ENCODE results near the gene LARGE1. TPM values are rescaled to one million over a fixed set of nuclear protein-coding genes. Genes with fewer than 3 reads are reported as not detected.

Gene LARGE1
- total RNA-seq, 1 donor from 2014 or later = 195 TPM

DNA sequence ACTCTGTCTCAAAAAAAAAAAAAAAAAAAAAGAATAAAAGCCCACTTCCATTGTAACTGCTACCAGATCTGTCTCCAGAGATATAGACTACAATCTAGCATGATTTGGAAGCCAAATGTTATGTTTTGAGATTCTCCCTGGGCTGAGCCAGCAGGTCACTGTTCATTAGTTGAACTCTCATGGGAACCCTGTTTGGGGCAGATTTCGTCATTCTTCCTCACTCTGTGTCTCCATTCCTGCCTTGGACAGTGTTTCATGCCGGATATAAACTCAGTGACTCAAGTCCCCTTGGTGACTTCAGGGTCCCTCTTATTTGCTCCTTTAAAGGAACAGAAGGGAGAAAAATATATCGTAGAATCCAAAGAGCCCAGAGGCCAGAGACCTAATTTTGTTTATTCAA, 378.1 kb downstream of the LARGE1 start:
- peak overlapping the region; percentile 85 for H3K27ac Mint-ChIP-seq
- no peak overlapping the region for H3K4me3 Mint-ChIP-seq (ENCODE audit: low read depth)

DNA sequence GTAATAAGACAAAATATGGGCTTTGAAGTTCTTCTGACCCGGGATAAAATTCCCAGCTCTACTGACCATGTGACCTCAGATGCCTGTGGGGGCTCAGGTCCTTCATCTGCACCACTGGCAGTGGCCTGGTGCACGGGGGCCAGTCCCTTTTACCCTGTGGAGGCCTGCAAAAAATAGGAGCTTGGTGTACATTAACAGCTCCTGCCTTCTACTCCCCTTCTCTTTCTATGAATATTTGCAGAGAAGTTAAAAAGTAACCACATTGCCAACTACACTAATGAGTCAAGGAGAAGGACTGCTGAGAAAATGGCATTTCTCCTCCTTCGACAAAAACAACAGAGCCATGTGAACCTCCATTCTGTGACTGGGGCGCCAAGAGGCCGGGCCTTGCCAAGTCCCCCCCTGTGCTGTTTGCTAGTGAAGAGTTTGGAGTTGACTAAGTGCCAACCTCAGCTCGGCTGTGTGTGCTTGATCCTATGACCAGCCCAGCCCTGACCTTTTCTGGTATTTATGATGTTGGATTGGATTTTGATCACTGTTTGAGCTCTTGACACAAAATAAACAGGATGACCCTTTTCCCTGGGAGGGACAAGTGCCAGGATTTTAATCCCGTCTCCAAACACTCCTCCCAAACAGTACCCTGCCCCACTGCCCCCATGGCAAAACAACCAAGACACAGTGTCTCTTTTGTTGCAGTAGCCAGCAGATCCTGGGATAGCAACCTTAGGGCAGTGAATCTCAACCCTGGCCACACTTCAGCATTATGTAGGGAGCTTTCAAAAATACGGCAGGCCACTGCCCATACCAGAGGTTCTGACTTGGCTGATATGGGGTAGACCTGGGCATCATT, 380.1 kb downstream of the LARGE1 start:
- H3K27ac Mint-ChIP-seq = peak overlapping the region; percentile 97
- H3K4me3 Mint-ChIP-seq (ENCODE audit: low read depth) = peak overlapping the region; percentile 14

More for the DNA sequence above, 378.1 kb downstream of the LARGE1 start:
- H3K4me1 Mint-ChIP-seq (ENCODE audit: low read depth) = peaks cover 47% of the 10 kb centered on the region
- H3K9me3 Mint-ChIP-seq (ENCODE audit: low read depth) = no peaks in the 10 kb centered on the region
- no peaks in the 10 kb centered on the region for H3K27me3 Mint-ChIP-seq
- peaks cover 7% of the 10 kb centered on the region for H3K36me3 Mint-ChIP-seq (ENCODE audit: insufficient read depth)
- TF ChIP-seq, protein P1, sequence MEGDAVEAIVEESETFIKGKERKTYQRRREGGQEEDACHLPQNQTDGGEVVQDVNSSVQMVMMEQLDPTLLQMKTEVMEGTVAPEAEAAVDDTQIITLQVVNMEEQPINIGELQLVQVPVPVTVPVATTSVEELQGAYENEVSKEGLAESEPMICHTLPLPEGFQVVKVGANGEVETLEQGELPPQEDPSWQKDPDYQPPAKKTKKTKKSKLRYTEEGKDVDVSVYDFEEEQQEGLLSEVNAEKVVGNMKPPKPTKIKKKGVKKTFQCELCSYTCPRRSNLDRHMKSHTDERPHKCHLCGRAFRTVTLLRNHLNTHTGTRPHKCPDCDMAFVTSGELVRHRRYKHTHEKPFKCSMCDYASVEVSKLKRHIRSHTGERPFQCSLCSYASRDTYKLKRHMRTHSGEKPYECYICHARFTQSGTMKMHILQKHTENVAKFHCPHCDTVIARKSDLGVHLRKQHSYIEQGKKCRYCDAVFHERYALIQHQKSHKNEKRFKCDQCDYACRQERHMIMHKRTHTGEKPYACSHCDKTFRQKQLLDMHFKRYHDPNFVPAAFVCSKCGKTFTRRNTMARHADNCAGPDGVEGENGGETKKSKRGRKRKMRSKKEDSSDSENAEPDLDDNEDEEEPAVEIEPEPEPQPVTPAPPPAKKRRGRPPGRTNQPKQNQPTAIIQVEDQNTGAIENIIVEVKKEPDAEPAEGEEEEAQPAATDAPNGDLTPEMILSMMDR (IDR thresholded peaks at IDR 0.05; ENCODE audit: unreplicated experiment) = no peak
- DNase-seq (ENCODE audit: low spot score, unreplicated experiment) = no peak

DNA sequence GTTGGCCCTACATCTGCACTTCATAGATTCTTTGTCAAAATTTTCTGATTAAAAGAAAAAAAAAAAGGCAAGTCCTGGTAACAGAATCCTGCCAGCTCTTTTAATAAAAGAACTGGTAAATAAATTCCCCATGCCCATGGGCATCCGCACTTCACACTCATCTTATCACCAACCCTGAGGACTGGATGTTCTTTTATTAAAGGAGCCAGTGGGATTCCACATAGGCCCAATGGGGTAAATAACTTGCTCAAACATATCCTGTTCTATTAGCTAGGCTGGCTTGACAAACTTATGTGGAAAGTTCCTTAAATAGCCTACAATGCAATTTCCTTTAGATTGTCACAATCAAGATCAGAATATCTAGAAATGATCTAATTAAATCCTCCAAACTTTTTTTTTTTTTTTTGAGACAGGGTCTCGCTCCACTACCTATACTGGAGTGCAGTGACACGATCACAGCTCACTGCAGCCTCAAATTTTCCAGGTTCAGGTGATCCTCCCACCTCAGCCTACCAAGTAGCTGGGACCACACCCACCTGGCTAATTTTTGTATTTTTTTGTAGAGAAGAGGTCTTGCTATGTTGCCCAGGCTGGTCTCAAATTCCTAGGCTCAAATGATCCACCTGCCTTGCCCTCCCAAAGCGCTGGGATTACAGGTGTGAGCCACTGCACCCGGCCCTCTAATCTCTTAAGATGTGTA, 380.9 kb downstream of the LARGE1 start:
- Mint-ChIP-seq H3K4me1 (ENCODE audit: low read depth) (peaks cover 54% of the 10 kb centered on the region), H3K27me3 (no peaks in the 10 kb centered on the region), H3K9me3 (ENCODE audit: low read depth) (no peaks in the 10 kb centered on the region), H3K36me3 (ENCODE audit: insufficient read depth) (peaks cover 11% of the 10 kb centered on the region), H3K4me3 (ENCODE audit: low read depth) (no peak overlapping the region), H3K27ac (peak overlapping the region; percentile 97)
- TF ChIP-seq, protein P1 (IDR thresholded peaks at IDR 0.05; ENCODE audit: unreplicated experiment) = no peak
- no peak for DNase-seq (ENCODE audit: low spot score, unreplicated experiment)

More for the DNA sequence above, 380.1 kb downstream of the LARGE1 start:
- Mint-ChIP-seq H3K27me3 (no peaks in the 10 kb centered on the region), H3K9me3 (ENCODE audit: low read depth) (no peaks in the 10 kb centered on the region), H3K36me3 (ENCODE audit: insufficient read depth) (peaks cover 6% of the 10 kb centered on the region), H3K4me1 (ENCODE audit: low read depth) (peaks cover 56% of the 10 kb centered on the region)
- peak; percentile 22 for DNase-seq (ENCODE audit: low spot score, unreplicated experiment)
- TF ChIP-seq, protein P1 (IDR thresholded peaks at IDR 0.05; ENCODE audit: unreplicated experiment) = no peak

DNA sequence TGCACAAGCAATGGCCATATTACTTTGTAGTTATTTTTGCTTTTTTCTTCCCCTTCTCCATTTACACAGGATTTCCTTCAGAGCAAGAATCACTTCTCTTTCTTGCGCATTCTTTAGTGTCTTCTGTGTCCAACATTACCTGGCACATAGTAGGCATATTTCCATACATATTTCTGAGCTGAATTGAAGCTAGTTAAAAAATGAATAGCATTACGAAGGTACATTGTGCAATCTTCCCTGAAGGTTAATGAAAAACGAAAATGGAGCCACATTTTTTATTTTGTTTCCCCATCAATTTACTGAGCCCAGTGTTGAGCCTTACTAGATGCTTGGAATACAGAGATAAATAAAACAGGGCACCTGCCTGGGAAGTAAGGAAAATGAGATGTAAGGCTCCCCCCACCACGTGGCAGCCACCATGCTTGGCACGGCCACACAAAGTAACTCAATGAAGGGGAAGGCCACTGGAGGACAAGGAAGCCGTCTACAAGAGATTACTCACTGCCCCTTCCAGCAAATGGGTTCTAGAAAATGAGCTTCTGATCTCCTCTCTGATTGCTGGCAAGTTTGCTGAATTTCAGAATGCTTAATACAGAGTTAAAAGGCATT, 381.9 kb downstream of the LARGE1 start:
- TF ChIP-seq, protein P1 (IDR thresholded peaks at IDR 0.05; ENCODE audit: unreplicated experiment) = no peak
- no peak overlapping the region for H3K4me3 Mint-ChIP-seq (ENCODE audit: low read depth)
- DNase-seq (ENCODE audit: low spot score, unreplicated experiment) = no peak
- no peaks in the 10 kb centered on the region for H3K27me3 Mint-ChIP-seq
- H3K27ac Mint-ChIP-seq = peak overlapping the region; percentile 41
- H3K4me1 Mint-ChIP-seq (ENCODE audit: low read depth) = peaks cover 48% of the 10 kb centered on the region
- peaks cover 15% of the 10 kb centered on the region for H3K36me3 Mint-ChIP-seq (ENCODE audit: insufficient read depth)
- no peaks in the 10 kb centered on the region for H3K9me3 Mint-ChIP-seq (ENCODE audit: low read depth)

DNA sequence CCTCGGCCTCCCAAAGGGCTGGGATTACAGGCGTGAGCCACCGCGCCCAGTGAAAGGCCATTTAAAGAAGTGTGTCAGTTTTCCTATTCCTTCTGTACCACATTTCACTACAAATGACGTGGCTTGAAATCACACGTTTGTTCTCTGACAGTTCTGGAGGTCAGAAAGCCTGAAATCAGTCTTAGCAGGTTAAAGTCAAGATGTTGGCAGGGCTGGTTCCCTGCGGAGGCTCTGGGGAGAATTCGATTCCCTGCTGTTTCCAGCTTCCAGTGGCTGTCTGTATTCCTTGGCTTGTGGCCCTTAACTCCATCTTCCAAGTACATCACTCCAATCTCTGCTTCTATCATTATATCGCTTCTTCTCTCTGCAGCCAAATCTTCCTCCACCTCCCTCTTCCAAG, 383.2 kb downstream of the LARGE1 start:
- H3K4me3 Mint-ChIP-seq (ENCODE audit: low read depth) = no peak overlapping the region
- DNase-seq (ENCODE audit: low spot score, unreplicated experiment) = no peak
- peaks cover 38% of the 10 kb centered on the region for H3K4me1 Mint-ChIP-seq (ENCODE audit: low read depth)
- H3K27me3 Mint-ChIP-seq = no peaks in the 10 kb centered on the region
- TF ChIP-seq, protein P1 (IDR thresholded peaks at IDR 0.05; ENCODE audit: unreplicated experiment) = no peak
- H3K9me3 Mint-ChIP-seq (ENCODE audit: low read depth) = no peaks in the 10 kb centered on the region
- H3K36me3 Mint-ChIP-seq (ENCODE audit: insufficient read depth) = peaks cover 15% of the 10 kb centered on the region
- peak overlapping the region; percentile 36 for H3K27ac Mint-ChIP-seq
